8988T (cell line): ENCODE results near the gene RAB7B.
"Not testable (repeated sequence)": the region's sequence is repeated elsewhere in the genome, so short reads cannot be mapped to it uniquely, and the experiment has no call there.

Source experiments
- DNase-seq: peaks from one replicate; pipeline ENCODE4 v3.0.0; 2011

RAB7B gene

GRCh38 chr1:206021626-206022365 is 18.6 kb upstream of the RAB7B start:
- no peak for DNase-seq

GRCh38 chr1:206021008-206021625 is 17.9 kb upstream of the RAB7B start:
- no peak for DNase-seq

GRCh38 chr1:206020393-206021007 is 17.3 kb upstream of the RAB7B start:
- DNase-seq: no peak

- no peak for DNase-seq
Observed at GRCh38 chr1:206015071-206015470, 11.9 kb upstream of the RAB7B start.

GRCh38 chr1:206014601-206015000 is 11.4 kb upstream of the RAB7B start:
- no peak for DNase-seq

GRCh38 chr1:206013026-206013795 is 10.0 kb upstream of the RAB7B start:
- no peak for DNase-seq

GRCh38 chr1:206012086-206012859 is 9.1 kb upstream of the RAB7B start:
- DNase-seq: no peak

- DNase-seq: no peak
Observed at GRCh38 chr1:206011057-206011456, 7.9 kb upstream of the RAB7B start.

GRCh38 chr1:206010060-206010459 is 6.9 kb upstream of the RAB7B start:
- no peak for DNase-seq

GRCh38 chr1:206006946-206007345 is 3.8 kb upstream of the RAB7B start:
- no peak for DNase-seq

GRCh38 chr1:206005778-206006180 is 2.6 kb upstream of the RAB7B start:
- no peak for DNase-seq

GRCh38 chr1:206005234-206005633 is 2.0 kb upstream of the RAB7B start:
- DNase-seq: no peak

- no peak for DNase-seq
Observed at GRCh38 chr1:206004826-206005225, 1.6 kb upstream of the RAB7B start.

- no peak for DNase-seq
Observed at GRCh38 chr1:206003854-206004800, 932 bp upstream of the RAB7B start.

- no peak for DNase-seq
Observed at GRCh38 chr1:206002160-206002559, 1.0 kb downstream of the RAB7B start.

- peak; percentile 70 for DNase-seq
Observed at GRCh38 chr1:206001476-206001888, 1.7 kb downstream of the RAB7B start.

- no peak for DNase-seq
Observed at GRCh38 chr1:206000641-206001339, 2.4 kb downstream of the RAB7B start.

- DNase-seq: no peak
Observed at GRCh38 chr1:205998457-205999241, 4.5 kb downstream of the RAB7B start.

- not testable (repeated sequence) for DNase-seq
Observed at GRCh38 chr1:205996641-205997040, 6.6 kb downstream of the RAB7B start.

GRCh38 chr1:205994346-205994745 is 8.8 kb downstream of the RAB7B start:
- DNase-seq: no peak
